Suprapubic skin (tissue), 3 donors: ENCODE measurements around the gene TAS1R1.

Experiments used
- CTCF ChIP-seq, 2 donors: fragments of 200-600 bp in 1 of 2; fragments of 450-650 bp in 1 of 2; sonication (generic) in 1 of 2; IDR thresholded peaks; one replicate each; pipeline ENCODE4 v1.5.1; 2016 to 2019; ENCODE audit warnings: antibody characterized with exemption in 2 of 2, mild to moderate bottlenecking in 1 of 2, moderate library complexity in 1 of 2
- EP300 ChIP-seq: sonication (generic); formaldehyde crosslinking; IDR thresholded peaks from one replicate; pipeline ENCODE4 v1.6.1; 2017; ENCODE audit warnings: antibody characterized with exemption

GRCh38 chr1:6569033-6569432 is 13.9 kb downstream of the TAS1R1 start:
- TF ChIP-seq EP300 (no peak), CTCF (IDR thresholded peaks at IDR 0.05) (no peak)
